Melanocyte of skin (primary cell): ENCODE data around the gene CD9. TPM values are rescaled to one million over a fixed set of nuclear protein-coding genes. Genes with fewer than 3 reads are reported as not detected.

Source experiments
- small RNA-seq, 2 donors: library from RNA; depleted of rRNA; stranded (forward); fragments of <200 nt; gene quantifications; one replicate each; pipeline ENCODE3, GENCODE V24; 2012
- total RNA-seq, 2 donors: library from RNA; depleted of rRNA; stranded (reverse); fragments of >200 nt; gene quantifications; 2 replicates each; pipeline ENCODE4 v1.2.3, GENCODE V29; 2012

The CD9 gene
- 100 to 1,000 TPM; 243 to 294 TPM for total RNA-seq

DNA sequence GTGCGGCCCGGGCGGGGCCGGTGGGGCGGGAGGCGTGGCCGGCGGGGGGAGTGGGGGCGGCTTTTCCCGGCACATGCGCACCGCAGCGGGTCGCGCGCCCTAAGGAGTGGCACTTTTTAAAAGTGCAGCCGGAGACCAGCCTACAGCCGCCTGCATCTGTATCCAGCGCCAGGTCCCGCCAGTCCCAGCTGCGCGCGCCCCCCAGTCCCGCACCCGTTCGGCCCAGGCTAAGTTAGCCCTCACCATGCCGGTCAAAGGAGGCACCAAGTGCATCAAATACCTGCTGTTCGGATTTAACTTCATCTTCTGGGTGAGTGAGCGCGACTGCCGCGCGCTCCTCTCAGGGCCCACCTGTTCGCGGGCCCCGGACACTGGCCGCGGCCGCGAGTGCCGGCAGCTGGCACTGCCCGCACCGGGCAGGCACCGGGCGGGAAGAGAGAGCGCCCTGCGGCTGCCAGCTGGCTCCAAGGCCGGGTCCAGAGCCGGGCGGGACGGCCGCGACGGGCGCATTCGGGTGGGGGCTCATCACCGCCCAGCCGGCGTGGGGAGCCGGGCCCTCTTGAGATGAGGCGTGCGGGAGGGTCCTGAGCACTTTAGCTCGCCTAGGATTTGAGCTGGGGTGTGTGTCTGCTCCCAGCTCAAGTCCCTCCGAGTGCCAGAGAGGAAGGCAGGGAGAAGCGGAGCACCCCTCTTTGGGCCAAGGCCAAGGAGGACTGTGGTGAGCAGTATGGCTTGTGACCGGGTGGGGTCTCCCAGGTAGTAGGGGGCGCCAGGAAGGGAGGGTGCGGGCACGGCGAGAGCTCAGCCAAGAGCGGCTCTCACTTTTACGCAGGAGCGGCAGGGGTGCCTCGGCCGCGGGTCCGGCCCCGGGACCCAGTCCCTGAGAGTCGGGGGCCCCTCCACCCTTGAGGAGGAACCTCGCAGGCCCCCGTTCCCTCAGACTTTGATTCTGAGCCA lies at the start of gene CD9:
CD9 (plus strand) TSS at position 145 of the 957 bp plus-strand sequence; CDS start at position 245, 100 bp downstream.

Small RNA genes within 50 kb of the gene (small RNA-seq; reads per million reads assigned to genes)
- 0 reads per million in 2 donors for gene ATP5MFP5
- 0 reads per million in 2 donors for gene RF00019

Other genes starting within 250 kb of the CD9 start
- under 1 TPM; 0.33 to 0.34 TPM for gene VWF, start 75.7 kb upstream of the CD9 start, total RNA-seq
- gene PLEKHG6, start 110.3 kb downstream of the CD9 start, total RNA-seq, result under 1 TPM in 1 of 2 donors, not detected in 1; 0.33 TPM
- 100 to 1,000 TPM in 1 of 2 donors, 10 to 100 TPM in 1; 95.0 to 133 TPM for gene TNFRSF1A, start 141.7 kb downstream of the CD9 start, total RNA-seq
- not detected for gene SCNN1A, start 175.2 kb downstream of the CD9 start, total RNA-seq
- 100 to 1,000 TPM; 118 to 129 TPM for gene LTBR, start 183.8 kb downstream of the CD9 start, total RNA-seq
- gene CD27, start 244.6 kb downstream of the CD9 start, total RNA-seq, result not detected